Tibial artery (tissue), 4 donors: ENCODE measurements around the gene ADH5.
"Not testable (repeated sequence)": the region's sequence is repeated elsewhere in the genome, so short reads cannot be mapped to it uniquely, and the experiment has no call there.

Source experiments
- DNase-seq, 2 donors: peaks; one replicate each; pipeline ENCODE4 v3.0.0-alpha.2; 2019
- H3K27ac ChIP-seq, 2 donors: fragments of 200-600 bp; sonication (generic) in 1 of 2; 1 replicate in 1 of 2; 2 replicates in 1 of 2; pipeline ENCODE4 v1.5.1; 2018 to 2019; ENCODE audit warnings: mild to moderate bottlenecking in 1 of 2
- H3K27me3 ChIP-seq, 2 donors: fragments of 200-600 bp; sonication (generic) in 1 of 2; one replicate each; pipeline versions ENCODE4 v1.5.1 to v1.6.0; 2016 to 2019
- H3K36me3 ChIP-seq, 3 donors: fragments of 200-600 bp; sonication (generic) in 2 of 3; one replicate each; pipeline ENCODE4 v1.5.1; 2016 to 2019; ENCODE audit warnings: mild to moderate bottlenecking in 2 of 3
- H3K4me1 ChIP-seq, 4 donors: fragments of 200-600 bp; sonication (generic) in 2 of 4; 1 replicate in 3 of 4; 2 replicates in 1 of 4; pipeline ENCODE4 v1.5.1; 2016 to 2019
- H3K4me3 ChIP-seq, 2 donors: fragments of 200-600 bp; sonication (generic) in 1 of 2; 1 replicate in 1 of 2; 2 replicates in 1 of 2; pipeline ENCODE4 v1.5.1; 2018 to 2019; ENCODE audit warnings: mild to moderate bottlenecking in 2 of 2
- H3K9me3 ChIP-seq, 3 donors: fragments of 200-600 bp; sonication (generic) in 1 of 3; one replicate each; pipeline ENCODE4 v1.5.1; 2016 to 2019
- intact Hi-C: fragments of 100-400 bp; cut with DNase I; formaldehyde crosslinking; loops from one replicate; pipeline ENCODE4 v1.15.0; 2023; ENCODE audit warnings: low total_unique reads
- TF ChIP-seq, protein P1 (sequence below), 2 experiments: fragments of 200-600 bp in 1 of 2; fragments of 450-650 bp in 1 of 2; IDR thresholded peaks; one replicate each; pipeline ENCODE4 v1.5.1; 2017 to 2019; ENCODE audit warnings: antibody characterized with exemption in 2 of 2, mild to moderate bottlenecking in 1 of 2, moderate library complexity in 1 of 2

The ADH5 gene

DNA sequence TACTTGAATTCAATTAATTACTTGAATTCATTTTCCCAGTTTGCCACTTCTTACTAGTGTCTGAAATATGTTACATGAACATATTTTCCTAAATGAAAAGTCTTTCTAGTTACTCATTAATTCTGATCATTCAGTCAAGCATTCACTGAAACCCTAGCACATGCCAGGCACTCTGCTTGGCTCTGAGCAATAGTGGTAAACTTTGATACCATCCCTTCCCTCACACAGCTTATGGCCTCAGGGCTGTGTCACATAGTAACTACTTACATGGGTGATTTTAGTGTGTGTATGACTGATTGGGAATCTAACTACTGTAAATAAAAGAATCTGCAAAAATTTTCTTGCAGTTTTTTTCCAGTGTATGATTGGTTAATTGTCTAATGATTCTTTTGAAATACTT, 60.4 kb downstream of the ADH5 start:
- Histone ChIP-seq H3K4me1 (peaks cover 0 to 20% (median 3%) of the 10 kb centered on the region in 4 donors), H3K36me3 (no peaks in the 10 kb centered on the region)

DNA sequence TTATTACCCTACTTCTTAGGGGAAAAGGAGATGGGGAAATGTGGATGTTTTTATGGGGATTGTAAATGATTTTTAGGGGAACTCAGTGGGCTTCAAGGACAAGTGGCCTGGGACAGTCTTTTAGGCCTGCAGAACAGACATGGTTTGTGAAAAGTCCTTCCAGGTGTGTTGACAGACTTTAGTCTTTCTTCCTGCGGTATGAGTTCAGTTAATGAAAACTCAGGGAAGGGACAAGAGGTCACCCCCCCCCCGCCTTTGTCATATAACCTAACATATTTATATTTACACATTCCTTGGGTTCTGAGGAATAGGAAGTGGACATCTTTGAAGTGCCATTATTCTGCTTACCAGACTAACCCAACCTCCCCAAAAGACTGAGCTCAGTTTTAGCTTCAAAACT, 61.3 kb downstream of the ADH5 start:
- no peaks in the 10 kb centered on the region for H3K9me3 ChIP-seq
- peaks cover 0 to 20% (median 3%) of the 10 kb centered on the region in 4 donors for H3K4me1 ChIP-seq
- TF ChIP-seq, protein P1, sequence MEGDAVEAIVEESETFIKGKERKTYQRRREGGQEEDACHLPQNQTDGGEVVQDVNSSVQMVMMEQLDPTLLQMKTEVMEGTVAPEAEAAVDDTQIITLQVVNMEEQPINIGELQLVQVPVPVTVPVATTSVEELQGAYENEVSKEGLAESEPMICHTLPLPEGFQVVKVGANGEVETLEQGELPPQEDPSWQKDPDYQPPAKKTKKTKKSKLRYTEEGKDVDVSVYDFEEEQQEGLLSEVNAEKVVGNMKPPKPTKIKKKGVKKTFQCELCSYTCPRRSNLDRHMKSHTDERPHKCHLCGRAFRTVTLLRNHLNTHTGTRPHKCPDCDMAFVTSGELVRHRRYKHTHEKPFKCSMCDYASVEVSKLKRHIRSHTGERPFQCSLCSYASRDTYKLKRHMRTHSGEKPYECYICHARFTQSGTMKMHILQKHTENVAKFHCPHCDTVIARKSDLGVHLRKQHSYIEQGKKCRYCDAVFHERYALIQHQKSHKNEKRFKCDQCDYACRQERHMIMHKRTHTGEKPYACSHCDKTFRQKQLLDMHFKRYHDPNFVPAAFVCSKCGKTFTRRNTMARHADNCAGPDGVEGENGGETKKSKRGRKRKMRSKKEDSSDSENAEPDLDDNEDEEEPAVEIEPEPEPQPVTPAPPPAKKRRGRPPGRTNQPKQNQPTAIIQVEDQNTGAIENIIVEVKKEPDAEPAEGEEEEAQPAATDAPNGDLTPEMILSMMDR (IDR thresholded peaks at IDR 0.05), result no peak
- intact Hi-C loops, result no loop called here
- no peak for DNase-seq
- H3K4me3 ChIP-seq, result no peak overlapping the region
- H3K27ac ChIP-seq, result no peak overlapping the region
- no peaks in the 10 kb centered on the region for H3K36me3 ChIP-seq
- H3K27me3 ChIP-seq, result no peaks in the 10 kb centered on the region

More for the DNA sequence above, 60.4 kb downstream of the ADH5 start:
- Histone ChIP-seq H3K27ac (no peak overlapping the region), H3K27me3 (no peaks in the 10 kb centered on the region), H3K9me3 (no peaks in the 10 kb centered on the region), H3K4me3 (no peak overlapping the region)
- DNase-seq, result no peak
- TF ChIP-seq, protein P1 (IDR thresholded peaks at IDR 0.05), result no peak
- intact Hi-C loops, result no loop called here

DNA sequence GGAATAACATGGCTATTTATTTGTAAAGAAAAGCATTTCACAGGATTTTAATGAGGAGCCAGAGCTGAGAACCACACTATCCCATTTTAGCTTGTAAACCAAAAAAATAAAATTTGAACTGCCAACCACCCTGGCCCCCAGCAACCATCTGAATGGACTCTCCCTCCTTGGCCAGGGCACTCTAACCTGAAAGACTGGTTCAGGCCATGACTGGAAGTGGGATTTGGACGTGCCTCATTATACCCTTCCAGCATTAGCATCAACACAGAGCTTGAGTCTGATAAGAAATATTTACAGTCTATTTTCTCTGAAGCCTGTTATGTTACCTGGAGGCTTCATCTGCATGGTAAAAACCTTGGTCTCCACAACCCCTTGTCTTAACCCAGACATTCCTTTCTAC, 63.1 kb downstream of the ADH5 start:
- DNase-seq, result no peak

GRCh38 chr4:99024481-99025275, 63.9 kb downstream of the ADH5 start:
- H3K9me3 ChIP-seq, result peaks cover 0 to 10% (median 0%) of the 10 kb centered on the region in 3 donors
- intact Hi-C loops, result no loop called here
- H3K27ac ChIP-seq, result no peak overlapping the region
- H3K4me3 ChIP-seq, result no peak overlapping the region
- H3K27me3 ChIP-seq, result no peaks in the 10 kb centered on the region
- TF ChIP-seq, protein P1 (IDR thresholded peaks at IDR 0.05), result no peak
- H3K36me3 ChIP-seq, result peaks cover 0 to 13% (median 0%) of the 10 kb centered on the region in 3 donors
- no peak for DNase-seq
- peaks cover 0 to 20% (median 3%) of the 10 kb centered on the region in 4 donors for H3K4me1 ChIP-seq

More for the DNA sequence above, 63.1 kb downstream of the ADH5 start:
- TF ChIP-seq, protein P1 (IDR thresholded peaks at IDR 0.05), result no peak
- Histone ChIP-seq H3K4me1 (peaks cover 0 to 20% (median 3%) of the 10 kb centered on the region in 4 donors), H3K27me3 (no peaks in the 10 kb centered on the region), H3K9me3 (peaks cover 0 to 10% (median 0%) of the 10 kb centered on the region in 3 donors), H3K36me3 (peaks cover 0 to 8% (median 0%) of the 10 kb centered on the region in 3 donors), H3K4me3 (no peak overlapping the region), H3K27ac (no peak overlapping the region)
- intact Hi-C loops, result no loop called here

GRCh38 chr4:99023800-99024251, 64.8 kb downstream of the ADH5 start:
- H3K4me3 ChIP-seq, intact Hi-C loops, H3K9me3 ChIP-seq, H3K27ac ChIP-seq, DNase-seq, H3K27me3 ChIP-seq: not testable (repeated sequence)
- peaks cover 0 to 13% (median 0%) of the 10 kb centered on the region in 3 donors for H3K36me3 ChIP-seq
- H3K4me1 ChIP-seq, result peaks cover 0 to 15% (median 3%) of the 10 kb centered on the region in 4 donors

- intact Hi-C loops, result no loop called here
These were observed 66.0 kb downstream of the ADH5 start for GRCh38 chr4:99022566-99022965.

More at GRCh38 chr4:99022566-99022965, 66.0 kb downstream of the ADH5 start:
- H3K27ac ChIP-seq, result no peak overlapping the region
- H3K4me3 ChIP-seq, result no peak overlapping the region
- no peak for DNase-seq
- TF ChIP-seq, protein P1 (IDR thresholded peaks at IDR 0.05), result no peak
- peaks cover 0 to 14% (median 3%) of the 10 kb centered on the region in 4 donors for H3K4me1 ChIP-seq
- H3K36me3 ChIP-seq, result peaks cover 0 to 13% (median 0%) of the 10 kb centered on the region in 3 donors
- no peaks in the 10 kb centered on the region for H3K27me3 ChIP-seq
- peaks cover 0 to 10% (median 0%) of the 10 kb centered on the region in 3 donors for H3K9me3 ChIP-seq
